SH-SY5Y (cell line): ENCODE results near the gene STYXL1.

Experiments used
- GATA2 ChIP-seq: IDR thresholded peaks from 2 replicates; pipeline ENCODE4 v1.6.1; 2011; ENCODE audit warnings: mild to moderate bottlenecking, low read depth, low read length
- GATA3 ChIP-seq: IDR thresholded peaks from 2 replicates; pipeline ENCODE4 v1.6.1; 2011; ENCODE audit warnings: low read depth, mild to moderate bottlenecking, low read length, moderate library complexity

DNA sequence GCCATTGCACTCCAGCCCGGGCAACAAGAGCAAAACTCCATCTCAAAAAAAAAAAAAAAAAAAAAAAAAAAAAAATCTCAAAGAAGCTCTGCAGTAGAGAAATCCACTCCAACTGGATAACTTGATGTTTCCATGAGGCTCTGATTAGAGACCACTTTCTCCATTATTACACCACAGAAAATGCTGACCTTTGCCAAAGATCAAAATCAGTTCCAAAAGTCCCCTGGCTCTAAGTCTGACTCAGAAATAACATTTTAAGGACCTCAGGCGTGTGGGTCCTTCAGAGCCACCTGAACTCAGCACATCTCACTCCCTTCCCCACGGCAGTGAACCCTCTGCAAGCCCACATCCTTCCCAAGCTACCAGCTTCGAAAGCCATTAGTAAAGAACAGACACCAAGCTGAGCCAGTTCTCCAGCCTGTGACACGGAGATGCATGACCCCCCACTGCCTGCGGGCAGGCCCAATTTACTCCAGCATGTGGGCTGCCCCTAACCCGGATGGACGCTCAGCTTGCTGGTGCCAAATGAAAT is 39.6 kb downstream of the STYXL1 start:
- TF ChIP-seq GATA2 (no peak), GATA3 (no peak)
